GM12891 (cell line): Measurements from ENCODE around the gene CCDC136.

Source experiments
- POLR2A ChIP-seq: IDR thresholded peaks from 2 replicates; pipeline ENCODE4 v1.6.1; 2011; ENCODE audit warnings: low read depth, low read length, control low read depth
- POLR2AphosphoS5 ChIP-seq: IDR thresholded peaks from 2 replicates; pipeline ENCODE4 v1.6.1; 2011; ENCODE audit warnings: low read depth, low read length, control low read depth
- POU2F2 ChIP-seq: IDR thresholded peaks from 2 replicates; pipeline ENCODE4 v1.6.1; 2011; ENCODE audit warnings: low read depth, mild to moderate bottlenecking, control low read depth, low read length, moderate library complexity
- SPI1 ChIP-seq: IDR thresholded peaks from 2 replicates; pipeline ENCODE4 v1.6.1; 2011; ENCODE audit warnings: low read depth, low read length, control low read depth
- TAF1 ChIP-seq: IDR thresholded peaks from 2 replicates; pipeline ENCODE4 v1.6.1; 2011; ENCODE audit warnings: low read depth, low read length, control low read depth

DNA sequence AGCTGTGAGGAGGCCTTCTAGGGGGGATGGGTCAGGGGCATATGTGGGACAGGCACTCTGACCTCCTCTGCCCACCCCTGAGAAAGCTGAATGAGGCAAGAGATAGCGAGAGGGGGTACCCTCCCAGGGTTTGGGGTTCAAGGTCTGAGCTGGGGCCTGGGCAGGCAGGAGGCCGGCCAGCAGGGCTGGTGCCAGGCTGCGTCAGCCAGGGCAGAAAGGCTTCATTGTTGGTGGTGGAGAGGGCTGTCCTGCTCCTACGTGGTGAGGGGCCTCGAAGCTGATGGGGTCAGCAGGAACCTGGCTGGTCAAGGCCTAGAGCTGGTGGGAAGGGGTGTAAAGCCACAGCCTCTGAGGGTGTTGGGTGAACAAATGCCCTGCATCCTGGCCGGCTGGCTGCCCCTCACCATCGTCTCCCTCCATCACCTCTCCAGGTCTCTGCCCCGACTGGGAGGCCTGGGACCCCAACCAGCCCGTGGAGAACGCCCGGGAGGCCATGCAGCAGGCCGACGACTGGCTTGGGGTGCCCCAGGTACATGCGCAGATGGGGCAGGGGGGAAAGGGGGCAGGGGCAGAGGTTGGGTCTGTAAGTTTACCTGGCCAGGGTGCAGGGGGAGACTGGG lies 45.1 kb downstream of the CCDC136 start:
- TF ChIP-seq POLR2A (no peak), POLR2AphosphoS5 (no peak), POU2F2 (no peak), TAF1 (no peak), SPI1 (no peak)
